ENCODE results near the gene PKNOX1.
"Not testable (repeated sequence)": the region's sequence is repeated elsewhere in the genome, so short reads cannot be mapped to it uniquely, and the experiment has no call there.

DNA sequence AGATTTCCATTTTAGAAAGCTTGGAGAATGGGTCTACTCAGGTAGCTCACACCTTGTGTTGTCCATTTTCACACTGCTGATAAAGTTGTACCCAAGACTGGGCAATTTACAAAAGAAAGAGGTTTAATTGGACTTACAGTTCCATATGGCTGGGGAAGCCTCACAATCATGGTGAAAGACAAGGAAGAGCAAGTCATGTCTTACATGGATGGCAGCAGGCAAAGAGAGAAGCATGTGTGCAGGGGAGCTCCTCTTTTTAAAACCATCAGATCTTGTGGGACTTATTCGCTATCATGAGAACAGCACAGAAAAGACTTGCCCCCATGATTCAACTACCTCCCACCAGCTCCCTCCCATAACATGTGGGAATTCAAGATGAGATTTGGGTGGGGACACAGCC is 23.6 kb downstream of the PKNOX1 start:
- TF ChIP-seq, protein P1, sequence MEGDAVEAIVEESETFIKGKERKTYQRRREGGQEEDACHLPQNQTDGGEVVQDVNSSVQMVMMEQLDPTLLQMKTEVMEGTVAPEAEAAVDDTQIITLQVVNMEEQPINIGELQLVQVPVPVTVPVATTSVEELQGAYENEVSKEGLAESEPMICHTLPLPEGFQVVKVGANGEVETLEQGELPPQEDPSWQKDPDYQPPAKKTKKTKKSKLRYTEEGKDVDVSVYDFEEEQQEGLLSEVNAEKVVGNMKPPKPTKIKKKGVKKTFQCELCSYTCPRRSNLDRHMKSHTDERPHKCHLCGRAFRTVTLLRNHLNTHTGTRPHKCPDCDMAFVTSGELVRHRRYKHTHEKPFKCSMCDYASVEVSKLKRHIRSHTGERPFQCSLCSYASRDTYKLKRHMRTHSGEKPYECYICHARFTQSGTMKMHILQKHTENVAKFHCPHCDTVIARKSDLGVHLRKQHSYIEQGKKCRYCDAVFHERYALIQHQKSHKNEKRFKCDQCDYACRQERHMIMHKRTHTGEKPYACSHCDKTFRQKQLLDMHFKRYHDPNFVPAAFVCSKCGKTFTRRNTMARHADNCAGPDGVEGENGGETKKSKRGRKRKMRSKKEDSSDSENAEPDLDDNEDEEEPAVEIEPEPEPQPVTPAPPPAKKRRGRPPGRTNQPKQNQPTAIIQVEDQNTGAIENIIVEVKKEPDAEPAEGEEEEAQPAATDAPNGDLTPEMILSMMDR (IDR thresholded peaks at IDR 0.05): not testable (repeated sequence)
- TF ChIP-seq POLR2AphosphoS5 (IDR thresholded peaks at IDR 0.05; ENCODE audit: low read depth, low read length): not testable (repeated sequence)

Data from Panc1 (cell line).